VCaP (cell line): ENCODE results near the gene TFEB.

ENCODE experiments used
- H3K27ac ChIP-seq: fragments of 450-650 bp; 2 replicates; pipeline ENCODE4 v1.5.1; 2017
- TF ChIP-seq, protein P1 (sequence below): fragments of 450-650 bp; conservative IDR thresholded peaks from 2 replicates; pipeline ENCODE4 v1.5.1; 2017; ENCODE audit warnings: mild to moderate bottlenecking, moderate library complexity

TFEB gene

DNA sequence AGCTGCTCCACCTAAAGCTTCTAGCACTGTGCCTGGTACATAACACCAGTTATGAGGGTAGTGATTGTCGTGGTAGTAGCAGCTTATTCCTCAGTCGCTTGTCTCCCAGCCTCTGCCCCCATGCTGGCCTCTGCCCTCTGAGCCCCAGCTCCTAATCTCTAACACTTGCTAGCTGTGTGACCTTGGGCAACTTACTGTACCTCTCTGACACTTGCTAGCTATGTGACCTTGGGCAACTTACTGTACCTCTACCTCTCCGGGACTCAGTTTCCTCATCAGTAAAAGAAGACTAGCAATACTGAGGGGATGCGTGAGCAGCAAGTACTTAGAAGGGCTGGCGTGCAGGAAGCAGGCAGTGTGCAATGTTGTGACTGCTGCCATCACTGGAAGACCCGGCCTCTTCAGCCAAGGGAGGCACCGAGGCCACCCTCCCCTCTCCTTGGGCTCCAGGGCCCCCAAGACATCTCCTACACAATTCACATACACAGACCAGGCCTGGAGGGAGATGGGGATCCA lies 87.3 kb downstream of the TFEB start:
- TF ChIP-seq, protein P1, sequence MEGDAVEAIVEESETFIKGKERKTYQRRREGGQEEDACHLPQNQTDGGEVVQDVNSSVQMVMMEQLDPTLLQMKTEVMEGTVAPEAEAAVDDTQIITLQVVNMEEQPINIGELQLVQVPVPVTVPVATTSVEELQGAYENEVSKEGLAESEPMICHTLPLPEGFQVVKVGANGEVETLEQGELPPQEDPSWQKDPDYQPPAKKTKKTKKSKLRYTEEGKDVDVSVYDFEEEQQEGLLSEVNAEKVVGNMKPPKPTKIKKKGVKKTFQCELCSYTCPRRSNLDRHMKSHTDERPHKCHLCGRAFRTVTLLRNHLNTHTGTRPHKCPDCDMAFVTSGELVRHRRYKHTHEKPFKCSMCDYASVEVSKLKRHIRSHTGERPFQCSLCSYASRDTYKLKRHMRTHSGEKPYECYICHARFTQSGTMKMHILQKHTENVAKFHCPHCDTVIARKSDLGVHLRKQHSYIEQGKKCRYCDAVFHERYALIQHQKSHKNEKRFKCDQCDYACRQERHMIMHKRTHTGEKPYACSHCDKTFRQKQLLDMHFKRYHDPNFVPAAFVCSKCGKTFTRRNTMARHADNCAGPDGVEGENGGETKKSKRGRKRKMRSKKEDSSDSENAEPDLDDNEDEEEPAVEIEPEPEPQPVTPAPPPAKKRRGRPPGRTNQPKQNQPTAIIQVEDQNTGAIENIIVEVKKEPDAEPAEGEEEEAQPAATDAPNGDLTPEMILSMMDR: no peak
- H3K27ac ChIP-seq: no peak overlapping the region

DNA sequence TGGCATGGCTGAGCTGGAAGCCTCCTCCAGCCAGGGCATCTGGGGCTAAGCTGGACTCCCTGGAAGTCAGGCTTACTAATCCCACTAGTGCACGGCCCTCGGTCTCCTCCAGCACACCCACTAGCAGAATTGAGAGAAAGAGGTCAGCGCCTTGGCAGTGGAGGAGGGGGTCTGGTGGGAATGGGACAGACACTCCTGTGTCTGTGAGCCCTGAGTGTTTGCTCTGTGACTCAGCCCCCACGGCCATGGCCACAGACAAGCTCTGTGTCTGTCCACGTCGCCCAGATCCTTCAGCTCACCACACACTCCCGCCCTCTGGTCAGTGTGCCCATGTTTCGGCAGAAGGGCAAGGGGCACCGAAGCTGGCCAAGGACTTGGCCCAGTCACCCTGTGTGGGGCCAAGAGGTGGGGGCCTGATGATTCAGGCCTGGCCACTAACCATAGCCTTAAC lies 88.3 kb downstream of the TFEB start:
- TF ChIP-seq, protein P1: no peak
- H3K27ac ChIP-seq: no peak overlapping the region

DNA sequence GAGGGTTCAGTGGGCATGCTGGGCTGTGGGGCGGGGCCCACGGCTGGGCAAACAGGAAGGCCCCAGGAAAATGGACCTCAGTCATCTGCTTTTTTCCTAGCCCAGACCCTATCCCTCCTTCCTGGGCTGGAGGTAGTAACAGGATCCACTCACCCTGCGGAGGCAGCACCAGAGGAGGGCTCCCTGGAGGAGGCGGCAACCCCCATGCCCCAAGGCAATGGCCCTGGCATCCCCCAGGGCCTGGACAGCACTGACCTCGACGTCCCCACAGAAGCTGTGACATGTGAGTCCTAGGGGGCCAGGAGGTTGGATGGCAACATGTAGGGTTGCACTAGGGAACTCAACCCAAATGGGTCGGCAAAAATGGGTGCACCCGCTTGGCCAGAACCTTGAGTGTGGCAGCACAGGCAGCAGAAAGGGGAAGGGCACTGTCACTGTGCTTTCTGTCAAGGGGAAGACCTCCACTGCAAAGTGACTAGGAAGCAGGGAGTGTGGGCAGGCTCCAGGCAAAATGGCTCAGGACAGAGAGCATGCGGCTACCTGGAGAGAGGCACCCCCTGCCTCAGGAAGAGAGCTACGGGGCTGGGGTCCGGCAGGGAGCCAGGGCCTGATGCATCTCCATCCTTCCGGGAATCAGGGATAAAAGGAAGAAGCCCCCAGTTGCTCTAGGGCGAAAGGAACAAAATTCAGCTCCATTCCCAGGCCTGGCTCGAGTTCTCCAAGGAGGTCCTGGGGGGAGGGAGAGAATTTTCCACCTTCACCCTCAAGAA lies 89.2 kb downstream of the TFEB start:
- TF ChIP-seq, protein P1: no peak

DNA sequence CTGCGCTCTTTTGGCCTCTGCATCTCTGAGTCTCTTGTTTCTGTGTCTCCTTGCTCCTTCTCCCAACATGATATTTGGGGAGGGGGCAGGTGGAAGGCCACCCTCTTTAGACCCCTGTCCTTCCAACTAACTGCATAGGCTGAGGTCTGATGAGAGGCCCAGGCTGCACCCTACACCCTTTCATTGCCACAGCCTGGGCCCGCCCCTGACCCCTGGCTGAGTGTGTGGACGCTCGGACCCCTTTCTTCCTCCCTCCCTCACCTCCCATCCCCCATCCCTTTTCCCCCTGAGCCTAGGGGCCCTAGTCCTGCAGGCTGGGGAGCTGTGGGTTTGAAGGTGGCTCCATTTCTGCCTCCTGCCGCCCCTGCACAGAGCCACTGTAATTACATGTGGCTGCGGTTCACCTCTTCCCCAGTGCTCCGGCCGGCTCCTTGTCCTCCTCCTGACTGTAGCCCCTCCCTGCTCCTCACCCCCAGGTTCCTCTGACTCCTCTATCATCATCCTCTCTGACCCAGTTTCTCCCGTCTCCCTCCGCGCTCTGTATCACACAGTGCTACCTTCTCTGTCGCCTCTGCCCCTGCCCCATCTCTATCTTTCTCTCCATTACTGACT lies 90.3 kb downstream of the TFEB start:
- TF ChIP-seq, protein P1: no peak
- no peak overlapping the region for H3K27ac ChIP-seq

More for the DNA sequence above, 89.2 kb downstream of the TFEB start:
- H3K27ac ChIP-seq: no peak overlapping the region

DNA sequence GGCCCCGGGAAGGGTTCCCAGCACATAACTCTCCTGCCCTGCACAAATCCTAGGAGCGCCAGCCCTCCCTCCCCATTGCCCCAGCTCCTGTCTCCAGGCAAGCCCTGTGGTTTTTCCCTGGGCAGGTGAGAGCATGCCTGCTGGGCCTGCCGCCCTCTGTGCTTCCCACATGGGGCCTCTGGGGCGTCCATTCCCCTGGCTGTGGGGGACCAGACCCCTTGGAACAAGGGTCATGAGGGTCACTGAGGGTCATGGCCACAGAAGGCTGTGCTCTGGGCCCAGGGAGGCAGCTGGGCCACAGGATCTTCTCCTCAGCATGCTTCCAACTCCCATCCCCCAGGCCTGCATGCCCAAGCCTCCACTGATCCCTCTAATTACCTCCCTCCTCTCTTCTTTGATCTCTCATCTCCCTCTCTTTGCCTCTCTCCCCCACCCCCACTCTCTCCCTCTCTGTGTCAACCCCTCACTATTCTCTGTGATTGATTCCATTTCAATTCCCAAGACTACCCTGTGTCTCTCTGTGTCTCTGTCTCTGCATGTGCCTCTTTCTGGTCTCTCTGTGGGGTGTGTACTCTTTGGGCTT lies 91.0 kb downstream of the TFEB start:
- TF ChIP-seq, protein P1: no peak

DNA sequence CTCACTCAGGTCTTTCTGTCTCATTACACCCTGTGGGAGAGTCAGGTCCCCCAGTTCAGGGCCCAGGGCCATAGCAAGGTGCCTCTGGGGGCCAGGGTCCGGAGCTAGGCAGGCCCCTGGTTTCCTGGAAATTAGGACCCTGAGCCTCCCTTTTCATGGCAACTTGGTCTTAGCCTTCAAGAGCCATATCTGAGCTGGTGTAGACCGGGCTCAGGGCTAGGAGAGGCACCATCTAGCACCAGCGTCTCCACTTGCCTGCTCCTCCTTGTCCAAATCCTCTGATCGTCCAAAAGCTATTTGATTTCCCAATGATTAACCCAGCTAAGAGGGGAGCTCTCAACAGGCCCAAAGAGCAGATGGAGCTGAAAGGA lies 91.5 kb downstream of the TFEB start:
- no peak overlapping the region for H3K27ac ChIP-seq
- TF ChIP-seq, protein P1: no peak

More for the DNA sequence above, 91.0 kb downstream of the TFEB start:
- no peak overlapping the region for H3K27ac ChIP-seq
